Stimulated activated CD4-positive, alpha-beta T cell treated with anti-CD3 and anti-CD28 coated beads, TNF-alpha, amount 100 ng/mL, for 24 hours (primary cell): ENCODE results near the gene METRNL.
"Not testable (repeated sequence)": the region's sequence is repeated elsewhere in the genome, so short reads cannot be mapped to it uniquely, and the experiment has no call there.

Experiments
- DNase-seq, 3 experiments: peaks; one replicate each; pipeline ENCODE4 v3.0.0-alpha.2; 2020; ENCODE audit warnings: low read depth in 3 of 3

METRNL gene

GRCh38 chr17:83051396-83052240, 27.8 kb upstream of the METRNL start:
- DNase-seq: peak; percentile 90 to 97 (median 96)

GRCh38 chr17:83052241-83052564, 27.2 kb upstream of the METRNL start:
- no peak for DNase-seq

- DNase-seq: no peak
These were observed 26.3 kb upstream of the METRNL start for GRCh38 chr17:83053021-83053681.

GRCh38 chr17:83053739-83054451, 25.5 kb upstream of the METRNL start:
- no peak for DNase-seq

GRCh38 chr17:83054518-83055125, 24.8 kb upstream of the METRNL start:
- DNase-seq: no peak

GRCh38 chr17:83055176-83055575, 24.2 kb upstream of the METRNL start:
- not testable (repeated sequence) for DNase-seq

GRCh38 chr17:83055911-83056582, 23.4 kb upstream of the METRNL start:
- no peak for DNase-seq

GRCh38 chr17:83056583-83057396, 22.6 kb upstream of the METRNL start:
- DNase-seq: no peak

GRCh38 chr17:83057397-83057761, 22.0 kb upstream of the METRNL start:
- no peak for DNase-seq

- no peak for DNase-seq
These were observed 21.6 kb upstream of the METRNL start for GRCh38 chr17:83057793-83058265.

GRCh38 chr17:83058266-83058798, 21.1 kb upstream of the METRNL start:
- DNase-seq: no peak

- DNase-seq: no peak
These were observed 17.8 kb upstream of the METRNL start for GRCh38 chr17:83061586-83061985.

GRCh38 chr17:83062011-83062817, 17.2 kb upstream of the METRNL start:
- DNase-seq: no peak

- no peak for DNase-seq
These were observed 16.4 kb upstream of the METRNL start for GRCh38 chr17:83062818-83063671.

- no peak for DNase-seq
These were observed 15.2 kb upstream of the METRNL start for GRCh38 chr17:83064021-83064731.

- DNase-seq: no peak
These were observed 14.4 kb upstream of the METRNL start for GRCh38 chr17:83064732-83065659.
